ENCODE data around the gene PHKG2. TPM values are rescaled to one million over a fixed set of nuclear protein-coding genes. Genes with fewer than 3 reads are reported as not detected.
A peak's percentile ranks its signal among the peaks of the same experiment; 100 is the strongest.

Gene PHKG2
- total and polyA plus RNA-seq, 2 donors from 2014 or later: 27.8 to 34.9 TPM

GRCh38 chr16:30766206-30766932 is 18.1 kb downstream of the PHKG2 start:
- peaks cover 4 to 11% (median 8%) of the 10 kb centered on the region in 3 donors for H3K4me1 ChIP-seq (ENCODE audit: control insufficient read depth in 2 of 3, insufficient read depth in 2 of 3, low read depth in 1 of 3, low read length in 3 of 3)
- no peak overlapping the region for H3K27ac ChIP-seq (ENCODE audit: low read depth in 2 of 2, low read length in 2 of 2)
- no peak for FAIRE-seq
- intact Hi-C loops (cut with DNase I): no loop called here
- DNase-seq: peak in 2 of 5 donors; percentile 23 to 64
- no peaks in the 10 kb centered on the region for H3K27me3 ChIP-seq (ENCODE audit: control insufficient read depth, insufficient read depth, low read length)
- H3K36me3 ChIP-seq (ENCODE audit: control insufficient read depth in 2 of 3, insufficient read depth in 3 of 3, low read length in 3 of 3): peaks cover 13 to 74% (median 51%) of the 10 kb centered on the region in 3 donors
- H3K9me3 ChIP-seq (ENCODE audit: control insufficient read depth in 2 of 3, insufficient read depth in 1 of 3, low read length in 3 of 3): no peaks in the 10 kb centered on the region
- H3K9ac ChIP-seq (ENCODE audit: low read length in 3 of 3): no peak overlapping the region
- TF ChIP-seq CTCF (IDR thresholded peaks at IDR 0.05; ENCODE audit: borderline replicate concordance, extremely low read depth, insufficient read depth): no peak
- H3K4me3 ChIP-seq (ENCODE audit: low read length in 3 of 3): no peak overlapping the region

GRCh38 chr16:30766933-30767284 is 18.7 kb downstream of the PHKG2 start:
- intact Hi-C loops (cut with DNase I): no loop called here
- H3K36me3 ChIP-seq (ENCODE audit: control insufficient read depth in 2 of 3, insufficient read depth in 3 of 3, low read length in 3 of 3): peaks cover 13 to 77% (median 54%) of the 10 kb centered on the region in 3 donors
- H3K4me3 ChIP-seq (ENCODE audit: low read length in 3 of 3): no peak overlapping the region
- H3K4me1 ChIP-seq (ENCODE audit: control insufficient read depth in 2 of 3, insufficient read depth in 2 of 3, low read depth in 1 of 3, low read length in 3 of 3): peaks cover 4 to 11% (median 8%) of the 10 kb centered on the region in 3 donors
- H3K9me3 ChIP-seq (ENCODE audit: control insufficient read depth in 2 of 3, insufficient read depth in 1 of 3, low read length in 3 of 3): no peaks in the 10 kb centered on the region
- H3K9ac ChIP-seq (ENCODE audit: low read length in 3 of 3): no peak overlapping the region
- no peak for DNase-seq
- TF ChIP-seq CTCF (IDR thresholded peaks at IDR 0.05; ENCODE audit: borderline replicate concordance, extremely low read depth, insufficient read depth): no peak
- no peaks in the 10 kb centered on the region for H3K27me3 ChIP-seq (ENCODE audit: control insufficient read depth, insufficient read depth, low read length)
- no peak for FAIRE-seq
- H3K27ac ChIP-seq (ENCODE audit: low read depth in 2 of 2, low read length in 2 of 2): no peak overlapping the region

GRCh38 chr16:30767767-30768465 is 19.7 kb downstream of the PHKG2 start:
- peak in 2 of 5 donors; percentile 19 to 64 for DNase-seq
- intact Hi-C loops (cut with DNase I): no loop called here
- Histone ChIP-seq H3K4me3 (ENCODE audit: low read length in 3 of 3) (no peak overlapping the region), H3K4me1 (ENCODE audit: control insufficient read depth in 2 of 3, insufficient read depth in 2 of 3, low read depth in 1 of 3, low read length in 3 of 3) (peaks cover 3 to 7% (median 7%) of the 10 kb centered on the region in 3 donors), H3K27ac (ENCODE audit: low read depth in 2 of 2, low read length in 2 of 2) (no peak overlapping the region), H3K36me3 (ENCODE audit: control insufficient read depth in 2 of 3, insufficient read depth in 3 of 3, low read length in 3 of 3) (peaks cover 13 to 87% (median 62%) of the 10 kb centered on the region in 3 donors), H3K9ac (ENCODE audit: low read length in 3 of 3) (no peak overlapping the region), H3K9me3 (ENCODE audit: control insufficient read depth in 2 of 3, insufficient read depth in 1 of 3, low read length in 3 of 3) (no peaks in the 10 kb centered on the region), H3K27me3 (ENCODE audit: control insufficient read depth, insufficient read depth, low read length) (no peaks in the 10 kb centered on the region)
- no peak for TF ChIP-seq CTCF (IDR thresholded peaks at IDR 0.05; ENCODE audit: borderline replicate concordance, extremely low read depth, insufficient read depth)
- no peak for FAIRE-seq

Measured in kidney (tissue), 14 donors.